IMR-90 (cell line): ENCODE data around the gene SPTSSA. TPM values are rescaled to one million over a fixed set of nuclear protein-coding genes. Genes with fewer than 3 reads are reported as not detected.

ENCODE experiments used
- ATAC-seq: fragments of 200-7000 bp; cut with Tn5 transposase; 2 replicates; pipeline ENCODE4 v1.9.1; 2020; ENCODE audit warnings: low read depth, mild to moderate bottlenecking, moderate library complexity
- BruUV-seq: library from RNA; stranded (reverse); fragments of 400-500 nt; replicated peaks from 2 replicates; lab custom pipeline; 2021; lab: Mats Ljungman, UMichigan
- CTCF ChIA-PET: fragments of 300-600 bp; formaldehyde crosslinking; extraction: SDS; loops from one replicate; lab custom pipeline; 2021; ENCODE audit warnings: antibody characterized with exemption; lab: Yijun Ruan, JAX
- POLR2A ChIA-PET: fragments of 300-600 bp; sonication (Branson Sonifier 250); formaldehyde crosslinking; loops from one replicate; lab custom pipeline; 2022; ENCODE audit warnings: antibody characterized with exemption; ENCODE audit not compliant: unreplicated experiment; lab: Charles Lee
- DNase-seq: peaks from one replicate; pipeline ENCODE4 v3.0.0; 2013
- H2AFZ ChIP-seq: replicated peaks from 2 replicates; pipeline ENCODE3; 2013; ENCODE audit warnings: low read length, mild to moderate bottlenecking; ENCODE audit not compliant: poor library complexity
- H2AK5ac ChIP-seq: 2 replicates; pipeline ENCODE4 v1.6.1; 2013; ENCODE audit warnings: low read depth, low read length, inconsistent platforms
- H2AK9ac ChIP-seq: replicated peaks from 2 replicates; pipeline ENCODE3; 2013; ENCODE audit warnings: mild to moderate bottlenecking, low read depth, low read length, moderate library complexity; ENCODE audit not compliant: poor library complexity
- H2BK120ac ChIP-seq: 2 replicates; pipeline ENCODE4 v1.6.1; 2013; ENCODE audit warnings: low read depth, low read length, inconsistent platforms
- H2BK15ac ChIP-seq: 3 replicates; pipeline ENCODE4 v1.6.1; 2013; ENCODE audit warnings: low read depth, low read length, inconsistent platforms
- H2BK20ac ChIP-seq: 2 replicates; pipeline ENCODE4 v1.6.1; 2013; ENCODE audit warnings: low read depth, mild to moderate bottlenecking, inconsistent platforms, low read length, moderate library complexity
- H2BK5ac ChIP-seq: 2 replicates; pipeline ENCODE4 v1.6.1; 2013; ENCODE audit warnings: mild to moderate bottlenecking, low read depth, low read length, inconsistent platforms; ENCODE audit not compliant: poor library complexity, severe bottlenecking
- H3K14ac ChIP-seq: replicated peaks from 2 replicates; pipeline ENCODE4 v1.6.1; 2013; ENCODE audit warnings: low read depth, low read length, inconsistent platforms
- H3K18ac ChIP-seq: 2 replicates; pipeline ENCODE4 v1.6.1; 2013; ENCODE audit warnings: low read depth, low read length, control low read depth
- H3K23ac ChIP-seq: 2 replicates; pipeline ENCODE4 v1.6.1; 2013; ENCODE audit warnings: low read depth, low read length, inconsistent platforms
- H3K27ac ChIP-seq: 2 replicates; pipeline ENCODE4 v1.5.1; 2013; ENCODE audit warnings: mild to moderate bottlenecking, control low read depth, low read length; ENCODE audit not compliant: insufficient read depth
- H3K27me3 ChIP-seq: 2 replicates; pipeline ENCODE4 v1.6.1; 2013; ENCODE audit warnings: low read length; ENCODE audit not compliant: control insufficient read depth, insufficient read depth
- H3K36me3 ChIP-seq: 2 replicates; pipeline ENCODE4 v1.6.1; 2013; ENCODE audit warnings: low read length, mixed read lengths; ENCODE audit not compliant: control insufficient read depth, insufficient read depth
- H3K4ac ChIP-seq: 2 replicates; pipeline ENCODE4 v1.6.1; 2013; ENCODE audit warnings: low read depth, low read length, inconsistent platforms
- H3K4me1 ChIP-seq: 2 replicates; pipeline ENCODE4 v1.6.1; 2013; ENCODE audit warnings: low read length, mixed read lengths; ENCODE audit not compliant: control insufficient read depth, insufficient read depth
- H3K4me2 ChIP-seq: 2 replicates; pipeline ENCODE4 v1.6.1; 2013; ENCODE audit warnings: low read depth, mild to moderate bottlenecking, control low read depth, low read length, moderate library complexity
- H3K4me3 ChIP-seq: 2 replicates; pipeline ENCODE4 v1.5.1; 2013; ENCODE audit warnings: low read depth, mild to moderate bottlenecking, control low read depth, low read length, moderate library complexity; ENCODE audit not compliant: insufficient read depth
- H3K56ac ChIP-seq: 2 replicates; pipeline ENCODE4 v1.6.1; 2013; ENCODE audit warnings: low read length, inconsistent platforms; ENCODE audit not compliant: insufficient read depth; ENCODE audit errors: extremely low read depth
- H3K79me1 ChIP-seq, 2 experiments: 2 replicates each; pipeline ENCODE4 v1.6.1; 2013; ENCODE audit warnings: low read length in 2 of 2, inconsistent platforms in 1 of 2, low read depth in 1 of 2
- H3K9ac ChIP-seq: 2 replicates; pipeline ENCODE4 v1.6.1; 2013; ENCODE audit warnings: low read depth, low read length, control low read depth
- H3K9me1 ChIP-seq: 2 replicates; pipeline ENCODE4 v1.6.1; 2013; ENCODE audit warnings: low read length, inconsistent platforms; ENCODE audit not compliant: insufficient read depth
- H3K9me3 ChIP-seq: 2 replicates; pipeline ENCODE4 v1.6.1; 2013; ENCODE audit warnings: low read length; ENCODE audit not compliant: control insufficient read depth, insufficient read depth
- H4K20me1 ChIP-seq: 2 replicates; pipeline ENCODE4 v1.6.1; 2013; ENCODE audit warnings: low read length, inconsistent platforms; ENCODE audit not compliant: insufficient read depth
- H4K5ac ChIP-seq: 2 replicates; pipeline ENCODE4 v1.6.1; 2013; ENCODE audit warnings: mild to moderate bottlenecking, low read depth, low read length, control low read depth
- H4K8ac ChIP-seq, 2 experiments: 2 replicates each; pipeline ENCODE4 v1.6.1; 2013; ENCODE audit warnings: low read depth in 2 of 2, low read length in 2 of 2, control low read depth in 1 of 2, inconsistent platforms in 1 of 2
- H4K91ac ChIP-seq: 2 replicates; pipeline ENCODE4 v1.6.1; 2013; ENCODE audit warnings: low read depth, low read length, inconsistent platforms; ENCODE audit not compliant: insufficient read depth
- BHLHE40 ChIP-seq: fragments of 150-350 bp; IDR thresholded peaks from 2 replicates; pipeline ENCODE4 v1.6.1; 2016; ENCODE audit warnings: mild to moderate bottlenecking, low read depth, low read length
- CEBPB ChIP-seq: IDR thresholded peaks from 2 replicates; pipeline ENCODE4 v1.6.1; 2012; ENCODE audit warnings: low read depth, low read length, improper control_type of control experiment
- CHD1 ChIP-seq: IDR thresholded peaks from 2 replicates; pipeline ENCODE4 v1.6.1; 2012; ENCODE audit warnings: low read depth, low read length, improper control_type of control experiment
- ELK1 ChIP-seq: fragments of 150-350 bp; IDR thresholded peaks from 2 replicates; pipeline ENCODE4 v1.6.1; 2016; ENCODE audit warnings: low read depth, mild to moderate bottlenecking, low read length, moderate library complexity, borderline replicate concordance
- MAFK ChIP-seq: IDR thresholded peaks from 2 replicates; pipeline ENCODE4 v1.6.1; 2012; ENCODE audit warnings: low read depth, low read length, improper control_type of control experiment
- MAZ ChIP-seq: IDR thresholded peaks from 2 replicates; pipeline ENCODE4 v1.6.1; 2012; ENCODE audit warnings: low read depth, mild to moderate bottlenecking, low read length, improper control_type of control experiment, moderate library complexity, borderline replicate concordance
- MXI1 ChIP-seq: IDR thresholded peaks from 2 replicates; pipeline ENCODE4 v1.6.1; 2012; ENCODE audit warnings: low read depth, mild to moderate bottlenecking, low read length, moderate library complexity, borderline replicate concordance
- NFE2L2 ChIP-seq: fragments of 150-350 bp; IDR thresholded peaks from 2 replicates; pipeline ENCODE4 v1.6.1; 2016; ENCODE audit warnings: low read depth, mild to moderate bottlenecking, low read length
- POLR2A ChIP-seq: IDR thresholded peaks from 2 replicates; pipeline ENCODE4 v1.6.1; 2012; ENCODE audit warnings: mild to moderate bottlenecking, low read depth, low read length
- RAD21 ChIP-seq: IDR thresholded peaks from 2 replicates; pipeline ENCODE4 v1.6.1; 2012; ENCODE audit warnings: low read length, improper control_type of control experiment
- RFX5 ChIP-seq: IDR thresholded peaks from 2 replicates; pipeline ENCODE4 v1.8.0; 2012; ENCODE audit warnings: low read depth, mild to moderate bottlenecking, low read length, moderate library complexity
- SMC3 ChIP-seq: fragments of 150-350 bp; IDR thresholded peaks from 2 replicates; pipeline ENCODE4 v1.6.1; 2016; ENCODE audit warnings: low read depth, mild to moderate bottlenecking, antibody characterized with exemption, low read length, moderate library complexity
- USF2 ChIP-seq: fragments of 150-350 bp; IDR thresholded peaks from 2 replicates; pipeline ENCODE4 v1.6.1; 2017; ENCODE audit warnings: mild to moderate bottlenecking, antibody characterized with exemption, low read length, low read depth
- WGBS, 2 experiments: methylation state at CpG; one replicate each; pipeline versions ENCODE4 v1.1.5 to v1.1.7; 2013; ENCODE audit warnings: missing lambda C conversion rate in 2 of 2; ENCODE audit not compliant: insufficient read length in 1 of 2; ENCODE audit errors: extremely low coverage in 2 of 2; 5-methylcytosine and 5-hydroxymethylcytosine counted together
- dilution Hi-C: fragments of 300-500 bp; cut with HindIII; formaldehyde crosslinking; loops from one replicate; pipeline ENCODE4 v1.14.3; 2018; ENCODE audit warnings: low sequenced_read_pairs; ENCODE audit not compliant: unreplicated experiment
- in situ Hi-C: fragments of 300-500 bp; cut with MboI; formaldehyde crosslinking; loops from 3 replicates; pipeline ENCODE4 v1.14.3; 2019; ENCODE audit warnings: low sequenced_read_pairs, inconsistent platforms, mixed read lengths
- intact Hi-C: fragments of 100-400 bp; cut with micrococcal nuclease; formaldehyde crosslinking; loops from 2 replicates; pipeline ENCODE4 v1.10.0; 2022
- polyA plus RNA-seq, 3 experiments: library from polyadenylated mRNA; depleted of rRNA; stranded (reverse); fragments of >200 nt; gene quantifications; 2 replicates each; pipeline ENCODE4 v1.2.3, GENCODE V29; 2012; ENCODE audit warnings: low replicate concordance in 1 of 3
- total RNA-seq: library from RNA; depleted of rRNA; stranded (reverse); fragments of >200 nt; gene quantifications from 2 replicates; pipeline ENCODE4 v1.2.3, GENCODE V29; 2012

The SPTSSA gene
- total and polyA plus RNA-seq, 2 of the 4 experiments (the other 2 are of a cell fraction), result 10.8 to 26.2 TPM

- ATAC-seq (no peak), DNase-seq (no peak)
- intact Hi-C loops, result no loop called here
- Histone ChIP-seq H3K4me1 (no peaks in the 10 kb centered on the region; the same call in 1 of the 2 replicates), H2BK20ac (no peak overlapping the region), H3K9me3 (no peaks in the 10 kb centered on the region), H4K20me1 (no peaks in the 10 kb centered on the region), H2AK5ac (no peak overlapping the region), H2AK9ac (no peak overlapping the region), H3K14ac (no peak overlapping the region), H3K9me1 (peaks cover under 1% of the 10 kb centered on the region), H4K8ac (no peak overlapping the region), H3K36me3 (no peaks in the 10 kb centered on the region), H4K5ac (no peak overlapping the region), H4K91ac (no peak overlapping the region), H2BK120ac (no peak overlapping the region), H3K23ac (no peak overlapping the region), H3K56ac (no peak overlapping the region), H3K27me3 (no peaks in the 10 kb centered on the region), H3K9ac (no peak overlapping the region), H3K4me3 (no peak overlapping the region), H3K4me2 (no peak overlapping the region), H3K79me1 (no peaks in the 10 kb centered on the region), H2BK15ac (no peak overlapping the region), H2BK5ac (no peak overlapping the region), H3K18ac (no peak overlapping the region), H2AFZ (no peak overlapping the region), H3K27ac (no peak overlapping the region), H3K4ac (no peak overlapping the region)
- WGBS, 2 experiments, result no CpG with 5 or more reads among the region's 2 CpGs
- TF ChIP-seq USF2, result no peak
- no peak for TF ChIP-seq CEBPB
- no peak for TF ChIP-seq CHD1
- no peak for TF ChIP-seq RFX5
- no peak for TF ChIP-seq MAFK
- no peak for TF ChIP-seq ELK1
- no peak for TF ChIP-seq RAD21
- TF ChIP-seq BHLHE40, result no peak
- TF ChIP-seq MXI1, result no peak
- TF ChIP-seq POLR2A, result no peak
- TF ChIP-seq MAZ, result no peak
- TF ChIP-seq NFE2L2, result no peak
- no peak for TF ChIP-seq SMC3
- no TSS peak for BruUV-seq
- dilution Hi-C loops, result no loop called here
- ChIA-PET CTCF (no interaction called here), POLR2A (no interaction called here)
- in situ Hi-C loops, result no loop called here
These were observed 12.2 kb upstream of the SPTSSA start for GRCh38 chr14:34474187-34474679.
